Activated T-cell treated with anti-CD3 and anti-CD28 coated beads, Interleukin-2, amount 50 U/mL, for 48 hours (primary cell): Measurements from ENCODE around the gene ACSS1.

ENCODE experiments used
- DNase-seq, 2 experiments: peaks; one replicate each; pipeline ENCODE4 v3.0.0-alpha.2; 2020

The ACSS1 gene

GRCh38 chr20:25045343-25045712, 12.6 kb downstream of the ACSS1 start:
- DNase-seq = no peak

- no peak for DNase-seq
Observed at GRCh38 chr20:25044660-25045342, 13.1 kb downstream of the ACSS1 start.

- DNase-seq = no peak
Observed at GRCh38 chr20:25044261-25044560, 13.7 kb downstream of the ACSS1 start.

GRCh38 chr20:25043499-25044260, 14.3 kb downstream of the ACSS1 start:
- DNase-seq = no peak

- DNase-seq = peak; percentile 53 to 59
Observed at GRCh38 chr20:25042531-25043498, 15.1 kb downstream of the ACSS1 start.

- DNase-seq = no peak
Observed at GRCh38 chr20:25041813-25042530, 16.0 kb downstream of the ACSS1 start.

- no peak for DNase-seq
Observed at GRCh38 chr20:25040438-25040831, 17.5 kb downstream of the ACSS1 start.

GRCh38 chr20:25039697-25040437, 18.1 kb downstream of the ACSS1 start:
- no peak for DNase-seq

- DNase-seq = no peak
Observed at GRCh38 chr20:25038591-25039015, 19.3 kb downstream of the ACSS1 start.

GRCh38 chr20:25038103-25038410, 19.9 kb downstream of the ACSS1 start:
- no peak for DNase-seq

GRCh38 chr20:25037288-25038102, 20.4 kb downstream of the ACSS1 start:
- no peak for DNase-seq

- DNase-seq = no peak
Observed at GRCh38 chr20:25036331-25036936, 21.5 kb downstream of the ACSS1 start.

GRCh38 chr20:25035921-25036320, 22.0 kb downstream of the ACSS1 start:
- no peak for DNase-seq

GRCh38 chr20:25033924-25034300, 24.0 kb downstream of the ACSS1 start:
- no peak for DNase-seq

- DNase-seq = no peak
Observed at GRCh38 chr20:25033265-25033923, 24.5 kb downstream of the ACSS1 start.

- DNase-seq = no peak
Observed at GRCh38 chr20:25032478-25033264, 25.3 kb downstream of the ACSS1 start.

- DNase-seq = no peak
Observed at GRCh38 chr20:25032065-25032477, 25.9 kb downstream of the ACSS1 start.

- DNase-seq = no peak
Observed at GRCh38 chr20:25031241-25031640, 26.7 kb downstream of the ACSS1 start.

GRCh38 chr20:25030649-25031207, 27.2 kb downstream of the ACSS1 start:
- no peak for DNase-seq
